ENCODE measurements around the gene CTBP2. TPM values are rescaled to one million over a fixed set of nuclear protein-coding genes. Genes with fewer than 3 reads are reported as not detected.
A peak's percentile ranks its signal among the peaks of the same experiment; 100 is the strongest.

CTBP2 gene
- total and polyA plus RNA-seq, 8 donors = 21.4 to 60.8 (median 31.1) TPM

DNA sequence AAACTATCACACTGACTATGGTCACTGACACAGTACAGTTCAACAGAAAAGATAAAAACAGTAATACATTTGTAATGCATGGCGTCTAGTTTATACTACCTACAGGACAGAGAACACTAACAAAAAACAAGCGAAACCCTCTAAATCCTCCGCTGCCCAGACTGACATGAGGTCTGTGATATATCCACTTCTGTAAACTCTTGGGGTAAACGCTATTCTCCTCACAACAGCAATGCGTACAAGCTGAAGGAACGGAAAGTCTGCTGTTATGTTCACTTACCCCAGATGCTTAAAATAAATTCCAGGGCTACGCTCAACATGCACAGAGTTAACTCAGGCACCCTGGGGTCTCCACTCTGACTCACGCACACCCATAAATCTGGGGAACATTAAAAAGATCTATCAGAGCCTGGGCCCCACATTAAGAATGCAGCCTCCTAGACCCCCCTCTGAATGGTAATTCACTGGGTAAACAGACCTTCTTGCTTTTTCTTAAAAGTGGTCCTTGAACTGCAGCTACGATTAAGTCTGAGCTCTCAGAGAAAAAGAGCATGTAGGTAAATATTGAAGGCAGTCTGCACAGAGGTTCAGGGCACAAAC lies 105.6 kb downstream of the CTBP2 start:
- 87 to 88% methylated on average over 9 of the region's 9 CpGs for WGBS, 2 donors
- TF ChIP-seq CTCF (IDR thresholded peaks at IDR 0.05) = no peak
- ATAC-seq (no peak), FAIRE-seq (no peak), DNase-seq (no peak)
- Histone ChIP-seq H3K4me1 (peaks cover 1 to 21% (median 4%) of the 10 kb centered on the region in 3 donors), H3K36me3 (no peaks in the 10 kb centered on the region), H3K9me3 (no peaks in the 10 kb centered on the region), H3K4me3 (no peak overlapping the region), H3K27me3 (no peaks in the 10 kb centered on the region), H3K27ac (no peak overlapping the region)
- intact Hi-C loops (cut with DNase I) = no loop called here

GRCh38 chr10:125054216-125054615 lies 106.1 kb downstream of the CTBP2 start:
- intact Hi-C loops (cut with DNase I) = no loop called here
- no peak for FAIRE-seq

GRCh38 chr10:125052146-125052545 lies 108.2 kb downstream of the CTBP2 start:
- TF ChIP-seq CTCF (IDR thresholded peaks at IDR 0.05) = no peak
- peaks cover 4 to 16% (median 14%) of the 10 kb centered on the region in 3 donors for H3K4me1 ChIP-seq
- 90 to 96% methylated on average over 8 of the region's 8 CpGs for WGBS, 2 donors
- no peak overlapping the region for H3K27ac ChIP-seq
- ATAC-seq = no peak
- FAIRE-seq = no peak
- no peak overlapping the region for H3K4me3 ChIP-seq
- no peaks in the 10 kb centered on the region for H3K27me3 ChIP-seq
- no peaks in the 10 kb centered on the region for H3K9me3 ChIP-seq
- no peak for DNase-seq
- intact Hi-C loops (cut with DNase I) = no loop called here
- H3K36me3 ChIP-seq = no peaks in the 10 kb centered on the region

More at GRCh38 chr10:125054216-125054615, 106.1 kb downstream of the CTBP2 start:
- peaks cover 3 to 21% (median 4%) of the 10 kb centered on the region in 3 donors for H3K4me1 ChIP-seq
- no peaks in the 10 kb centered on the region for H3K27me3 ChIP-seq
- no peak for TF ChIP-seq CTCF (IDR thresholded peaks at IDR 0.05)
- DNase-seq (no peak), ATAC-seq (no peak)
- H3K9me3 ChIP-seq = no peaks in the 10 kb centered on the region
- no peaks in the 10 kb centered on the region for H3K36me3 ChIP-seq
- 85 to 94% methylated on average over 3 of the region's 3 CpGs for WGBS, 2 donors
- no peak overlapping the region for H3K27ac ChIP-seq
- H3K4me3 ChIP-seq = no peak overlapping the region

DNA sequence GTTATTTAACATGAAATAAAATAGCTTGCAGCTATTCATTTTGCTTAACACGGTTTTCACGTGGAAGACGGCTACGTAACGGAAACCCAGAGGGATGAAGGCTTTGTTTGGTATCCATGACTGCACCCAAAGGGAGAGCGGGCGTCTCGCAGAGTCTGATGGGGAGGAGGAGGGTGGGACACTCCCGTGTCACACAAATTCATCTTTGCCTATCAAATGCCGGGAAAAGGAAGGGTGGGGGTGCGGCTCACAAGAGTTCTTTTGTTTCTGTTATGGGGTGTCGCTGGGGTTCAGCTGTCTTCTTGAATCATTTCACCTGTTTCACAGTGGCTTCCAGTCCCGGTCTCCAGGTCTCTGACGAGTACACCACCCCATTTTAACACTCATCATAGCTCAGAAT lies 110.0 kb downstream of the CTBP2 start:
- FAIRE-seq (no peak), ATAC-seq (no peak), DNase-seq (no peak)
- peaks cover 12 to 21% (median 20%) of the 10 kb centered on the region in 3 donors for H3K4me1 ChIP-seq
- no peaks in the 10 kb centered on the region for H3K27me3 ChIP-seq
- no peaks in the 10 kb centered on the region for H3K36me3 ChIP-seq
- H3K27ac ChIP-seq = no peak overlapping the region
- intact Hi-C loops (cut with DNase I) = no loop called here
- H3K9me3 ChIP-seq = no peaks in the 10 kb centered on the region
- TF ChIP-seq CTCF (IDR thresholded peaks at IDR 0.05) = no peak
- no peak overlapping the region for H3K4me3 ChIP-seq
- WGBS, 2 donors = 84 to 86% methylated on average over 14 of the region's 14 CpGs

DNA sequence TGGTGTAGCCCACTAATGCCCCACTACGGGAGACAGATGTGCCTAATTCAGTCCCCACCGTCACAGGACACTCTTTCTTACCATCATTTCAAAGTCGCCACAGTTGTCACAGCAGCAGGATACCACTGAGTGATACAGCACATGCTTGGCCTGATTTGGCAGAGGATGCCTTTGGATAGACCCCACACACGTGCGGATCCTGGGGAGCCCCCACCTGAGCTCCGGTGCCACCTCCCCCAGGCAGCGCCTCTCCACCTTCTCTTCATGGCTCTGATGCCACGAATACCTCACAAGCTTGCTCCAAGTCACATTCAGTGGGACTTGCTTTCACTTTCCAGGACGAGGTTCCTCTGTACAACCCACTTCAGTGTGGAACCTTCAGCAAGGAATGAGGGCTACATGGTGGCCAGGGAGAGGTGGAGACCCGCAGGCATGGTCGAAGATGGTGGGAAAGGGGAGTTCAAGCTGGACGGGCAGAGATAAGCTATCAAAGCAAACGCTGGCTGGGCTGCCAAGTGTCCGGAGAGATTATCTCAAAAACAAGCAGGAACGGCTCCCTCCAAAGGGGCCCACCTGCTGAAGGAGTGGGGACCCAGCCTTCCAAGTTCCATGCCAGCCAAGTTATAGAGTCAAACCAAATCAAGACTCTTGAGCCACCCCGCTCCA lies 111.0 kb downstream of the CTBP2 start:
- peaks cover 12 to 20% (median 17%) of the 10 kb centered on the region in 3 donors for H3K4me1 ChIP-seq
- WGBS, 2 donors = 39 to 41% methylated on average over 16 of the region's 16 CpGs
- FAIRE-seq = no peak
- DNase-seq = peak in 1 of 6 donors; percentile 41
- TF ChIP-seq CTCF (IDR thresholded peaks at IDR 0.05) = no peak
- intact Hi-C loops (cut with DNase I) = no loop called here
- H3K9me3 ChIP-seq = no peaks in the 10 kb centered on the region
- peak in 2 of 4 donors; percentile 5 to 8 for ATAC-seq
- no peaks in the 10 kb centered on the region for H3K36me3 ChIP-seq
- H3K4me3 ChIP-seq = no peak overlapping the region
- H3K27ac ChIP-seq = peak overlapping the region in 1 of 4 donors; percentile 23
- no peaks in the 10 kb centered on the region for H3K27me3 ChIP-seq
